ENCODE results near the gene ZIC1.

Gene ZIC1

GRCh38 chr3:147422601-147423536 is 13.7 kb downstream of the ZIC1 start:
- H3K4me3 ChIP-seq (ENCODE audit: low read depth, low read length) = no peak overlapping the region
- TF ChIP-seq CTCF (IDR thresholded peaks at IDR 0.05; ENCODE audit: control insufficient read depth, extremely low read depth, insufficient read depth) = no peak
- no peak for DNase-seq (ENCODE audit: low read depth)

GRCh38 chr3:147423537-147423797 is 14.3 kb downstream of the ZIC1 start:
- no peak for DNase-seq (ENCODE audit: low read depth)
- TF ChIP-seq CTCF (IDR thresholded peaks at IDR 0.05; ENCODE audit: control insufficient read depth, extremely low read depth, insufficient read depth) = no peak
- no peak overlapping the region for H3K4me3 ChIP-seq (ENCODE audit: low read depth, low read length)

- no peak for DNase-seq (ENCODE audit: low read depth)
- no peak for TF ChIP-seq CTCF (IDR thresholded peaks at IDR 0.05; ENCODE audit: control insufficient read depth, extremely low read depth, insufficient read depth)
- H3K4me3 ChIP-seq (ENCODE audit: low read depth, low read length) = no peak overlapping the region
These were observed 14.8 kb downstream of the ZIC1 start for GRCh38 chr3:147423798-147424580.

- no peak for TF ChIP-seq CTCF (IDR thresholded peaks at IDR 0.05; ENCODE audit: control insufficient read depth, extremely low read depth, insufficient read depth)
- H3K4me3 ChIP-seq (ENCODE audit: low read depth, low read length) = no peak overlapping the region
- DNase-seq (ENCODE audit: low read depth) = no peak
These were observed 15.6 kb downstream of the ZIC1 start for GRCh38 chr3:147424581-147425387.

GRCh38 chr3:147425388-147425850 is 16.3 kb downstream of the ZIC1 start:
- no peak overlapping the region for H3K4me3 ChIP-seq (ENCODE audit: low read depth, low read length)
- TF ChIP-seq CTCF (IDR thresholded peaks at IDR 0.05; ENCODE audit: control insufficient read depth, extremely low read depth, insufficient read depth) = no peak
- no peak for DNase-seq (ENCODE audit: low read depth)

- H3K4me3 ChIP-seq (ENCODE audit: low read depth, low read length) = no peak overlapping the region
- TF ChIP-seq CTCF (IDR thresholded peaks at IDR 0.05; ENCODE audit: control insufficient read depth, extremely low read depth, insufficient read depth) = no peak
- no peak for DNase-seq (ENCODE audit: low read depth)
These were observed 17.8 kb downstream of the ZIC1 start for GRCh38 chr3:147426931-147427330.
